ENCODE data around the gene KIAA0825.

DNA sequence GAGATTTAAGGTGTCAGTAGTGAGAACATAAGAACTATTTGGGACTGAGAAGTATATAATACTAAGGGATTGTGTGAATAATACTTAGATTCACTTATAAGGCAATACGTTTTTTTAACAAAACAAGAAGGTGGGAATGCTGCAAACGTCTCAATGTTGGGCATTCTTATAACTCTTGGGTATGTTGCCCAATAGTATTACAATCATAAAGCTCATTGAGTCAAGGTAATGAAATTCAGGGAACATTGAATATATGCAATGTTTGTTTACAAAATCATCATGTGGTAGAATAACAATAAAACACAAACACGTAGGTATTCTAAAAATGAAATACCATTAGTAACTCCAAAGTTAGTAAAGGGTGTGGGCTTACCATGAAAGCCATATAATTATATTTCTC, 400.7 kb downstream of the KIAA0825 start:
- TF ChIP-seq L3MBTL2 (conservative IDR thresholded peaks at IDR 0.05) (no peak), BHLHE40 (IDR thresholded peaks at IDR 0.05; ENCODE audit: borderline replicate concordance) (no peak), SUZ12 (IDR thresholded peaks at IDR 0.05) (no peak), ARNT (IDR thresholded peaks at IDR 0.05) (no peak), SP1 (IDR thresholded peaks at IDR 0.05) (no peak), ELF4 (IDR thresholded peaks at IDR 0.05) (no peak), FOXA1 (IDR thresholded peaks at IDR 0.05) (no peak), HDGF (IDR thresholded peaks at IDR 0.05; ENCODE audit: borderline replicate concordance) (no peak)
- TF ChIP-seq, protein P1, sequence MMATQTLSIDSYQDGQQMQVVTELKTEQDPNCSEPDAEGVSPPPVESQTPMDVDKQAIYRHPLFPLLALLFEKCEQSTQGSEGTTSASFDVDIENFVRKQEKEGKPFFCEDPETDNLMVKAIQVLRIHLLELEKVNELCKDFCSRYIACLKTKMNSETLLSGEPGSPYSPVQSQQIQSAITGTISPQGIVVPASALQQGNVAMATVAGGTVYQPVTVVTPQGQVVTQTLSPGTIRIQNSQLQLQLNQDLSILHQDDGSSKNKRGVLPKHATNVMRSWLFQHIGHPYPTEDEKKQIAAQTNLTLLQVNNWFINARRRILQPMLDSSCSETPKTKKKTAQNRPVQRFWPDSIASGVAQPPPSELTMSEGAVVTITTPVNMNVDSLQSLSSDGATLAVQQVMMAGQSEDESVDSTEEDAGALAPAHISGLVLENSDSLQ (IDR thresholded peaks at IDR 0.05) = no peak
